K562 (cell line): ENCODE results near the gene NPTXR. TPM values are rescaled to one million over a fixed set of nuclear protein-coding genes. Genes with fewer than 3 reads are reported as not detected.

Experiments used
- CREB3L1 ChIP-seq: fragments of 450-650 bp; IDR thresholded peaks from 2 replicates; pipeline ENCODE4 v1.6.1; 2014; ENCODE audit warnings: low read depth, mild to moderate bottlenecking, moderate library complexity, borderline replicate concordance
- CREBBP ChIP-seq: IDR thresholded peaks from one replicate; pipeline ENCODE4 v1.6.1; 2012; ENCODE audit warnings: low read depth, mild to moderate bottlenecking, control low read depth, inconsistent platforms, low read length
- DMBX1 ChIP-seq: fragments of 250-450 bp; sonication (Bioruptor Pico); IDR thresholded peaks from 2 replicates; pipeline ENCODE4 v1.8.0; 2022; ENCODE audit warnings: inconsistent platforms, mild to moderate bottlenecking, moderate library complexity, borderline replicate concordance
- FOXO4 ChIP-seq: fragments of 450-650 bp; formaldehyde crosslinking; IDR thresholded peaks from 2 replicates; pipeline ENCODE4 v1.4.0; 2020; ENCODE audit warnings: mild to moderate bottlenecking, moderate library complexity
- MNT ChIP-seq, 2 experiments: fragments of 450-650 bp; conservative IDR thresholded peaks; 2 replicates each; pipeline ENCODE4 v1.6.1; 2017; ENCODE audit warnings: mild to moderate bottlenecking in 2 of 2, moderate library complexity in 2 of 2
- SMARCA5 ChIP-seq: fragments of 450-650 bp; IDR thresholded peaks from 2 replicates; pipeline ENCODE4 v1.6.1; 2016
- ZBTB33 ChIP-seq: sonication (generic); formaldehyde crosslinking; IDR thresholded peaks from 2 replicates; pipeline ENCODE4 v1.8.1; 2023; ENCODE audit warnings: mild to moderate bottlenecking, missing genetic modification reagents
- ZBTB40 ChIP-seq, 2 experiments: fragments of 450-650 bp in 1 of 2; sonication (generic) in 1 of 2; formaldehyde crosslinking in 1 of 2; IDR thresholded peaks; 2 replicates each; pipeline versions ENCODE4 v1.7.1 to v1.9.0; 2016 to 2022; ENCODE audit warnings: inconsistent platforms in 1 of 2, mild to moderate bottlenecking in 1 of 2, missing genetic modification reagents in 1 of 2
- ZNF134 ChIP-seq: fragments of 250-450 bp; sonication (Bioruptor Pico); conservative IDR thresholded peaks from 2 replicates; pipeline ENCODE4 v1.4.0; 2020
- ZNF175 ChIP-seq: fragments of 200-800 bp; sonication (Bioruptor generic); IDR thresholded peaks from 2 replicates; pipeline ENCODE4 v1.6.1; 2016; ENCODE audit warnings: low read depth, mild to moderate bottlenecking, missing genetic modification characterization, missing compliant biosample characterization
- ZNF212 ChIP-seq: fragments of 450-650 bp; formaldehyde crosslinking; IDR thresholded peaks from 2 replicates; pipeline ENCODE4 v1.4.0; 2020; ENCODE audit warnings: mild to moderate bottlenecking
- ZNF561 ChIP-seq: fragments of 450-650 bp; formaldehyde crosslinking; conservative IDR thresholded peaks from 2 replicates; pipeline ENCODE4 v1.4.0; 2020; ENCODE audit warnings: mild to moderate bottlenecking, moderate library complexity
- polyA plus RNA-seq, 8 experiments: library from polyadenylated mRNA; depleted of rRNA in 4 of 8; stranded (reverse) in 5 of 8; unstranded in 3 of 8; fragments of >200 nt; fragmentation: Nextera tagmentation in 2 of 8; fragmentation: Illumina TruSeq in 1 of 8; extraction: Ambion mirVana in 2 of 8; extraction: Trizol in 1 of 8; gene quantifications; 2 replicates each; pipeline versions ENCODE4 v1.2.1 to v1.2.3, GENCODE V29; 2011 to 2014; ENCODE audit warnings: inconsistent platforms in 1 of 8, missing spikeins in 1 of 8
- total RNA-seq, 7 experiments: library from RNA; depleted of rRNA in 6 of 7; stranded (reverse); fragments of >200 nt in 6 of 7; fragmentation: Illumina TruSeq in 2 of 7; extraction: Trizol in 2 of 7; gene quantifications; 2 replicates each; pipeline versions ENCODE4 v1.2.1 to v1.2.3, GENCODE V29; 2011 to 2021; ENCODE audit warnings: low replicate concordance in 1 of 7

Gene NPTXR
- total and polyA plus RNA-seq, 9 of the 15 experiments (the other 6 are each of a cell fraction or from before 2014, with no cell fraction given) = 0.01 to 3.1 (median 1.1) TPM

- TF ChIP-seq ZNF212 (CRISPR knock-in tag) (no peak), ZBTB33 (0 out of 2 replicates have a peak, but pooled peaks have one; percentile 24), FOXO4 (CRISPR knock-in tag) (no peak), ZNF561 (CRISPR knock-in tag) (no peak), SMARCA5 (no peak), ZBTB40 (IDR thresholded peaks at IDR 0.05) (no peak), ZBTB40 (CRISPR knock-in tag; IDR thresholded peaks at IDR 0.05) (no peak), MNT (conservative IDR thresholded peaks at IDR 0.05) (no peak), CREB3L1 (no peak), ZNF134 (no peak), DMBX1 (CRISPR knock-in tag) (peak; percentile 68; the same call in 1 of the 2 replicates), ZNF175 (CRISPR knock-in tag) (no peak), CREBBP (no peak)
Measured at GRCh38 chr22:38824585-38824984, 19.2 kb downstream of the NPTXR start (continued).
